Gastrocnemius medialis (tissue), 4 donors: ENCODE results near the gene PIWIL1.

Experiments
- POLR2A ChIP-seq, 2 donors: fragments of 450-650 bp; IDR thresholded peaks; one replicate each; pipeline ENCODE4 v1.6.1; 2017; ENCODE audit warnings: antibody characterized with exemption in 2 of 2, mild to moderate bottlenecking in 2 of 2, moderate library complexity in 2 of 2
- TF ChIP-seq, protein P1 (sequence below), 5 experiments: fragments of 450-650 bp in 3 of 5; fragments of 200-600 bp in 2 of 5; sonication (generic) in 2 of 5; IDR thresholded peaks in 4 of 5; conservative IDR thresholded peaks in 1 of 5; 1 replicate in 4 of 5; 2 replicates in 1 of 5; pipeline ENCODE4 v1.5.1; 2016 to 2019; ENCODE audit warnings: antibody characterized with exemption in 5 of 5, mild to moderate bottlenecking in 3 of 5, moderate library complexity in 3 of 5

DNA sequence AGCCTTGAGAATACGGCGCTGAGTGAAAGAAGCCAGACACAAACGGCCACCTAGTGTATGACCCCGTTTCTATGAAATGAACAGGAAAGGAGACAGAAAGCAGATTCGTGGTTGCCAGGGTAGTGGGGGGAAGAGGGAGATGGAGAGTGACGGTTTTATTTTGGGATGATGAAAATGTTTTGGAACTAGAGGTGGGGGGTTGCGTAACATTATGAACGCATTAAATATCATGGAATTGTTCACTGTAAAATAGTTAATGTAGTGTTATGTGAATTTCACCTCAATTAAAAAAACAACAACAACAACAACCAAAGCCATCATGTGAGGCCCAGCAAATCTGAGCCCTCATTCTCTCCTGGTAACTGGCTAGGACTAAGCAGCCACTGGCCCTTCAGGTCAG, 3.3 kb upstream of the PIWIL1 start:
- TF ChIP-seq POLR2A (IDR thresholded peaks at IDR 0.05), result no peak
- TF ChIP-seq, protein P1, sequence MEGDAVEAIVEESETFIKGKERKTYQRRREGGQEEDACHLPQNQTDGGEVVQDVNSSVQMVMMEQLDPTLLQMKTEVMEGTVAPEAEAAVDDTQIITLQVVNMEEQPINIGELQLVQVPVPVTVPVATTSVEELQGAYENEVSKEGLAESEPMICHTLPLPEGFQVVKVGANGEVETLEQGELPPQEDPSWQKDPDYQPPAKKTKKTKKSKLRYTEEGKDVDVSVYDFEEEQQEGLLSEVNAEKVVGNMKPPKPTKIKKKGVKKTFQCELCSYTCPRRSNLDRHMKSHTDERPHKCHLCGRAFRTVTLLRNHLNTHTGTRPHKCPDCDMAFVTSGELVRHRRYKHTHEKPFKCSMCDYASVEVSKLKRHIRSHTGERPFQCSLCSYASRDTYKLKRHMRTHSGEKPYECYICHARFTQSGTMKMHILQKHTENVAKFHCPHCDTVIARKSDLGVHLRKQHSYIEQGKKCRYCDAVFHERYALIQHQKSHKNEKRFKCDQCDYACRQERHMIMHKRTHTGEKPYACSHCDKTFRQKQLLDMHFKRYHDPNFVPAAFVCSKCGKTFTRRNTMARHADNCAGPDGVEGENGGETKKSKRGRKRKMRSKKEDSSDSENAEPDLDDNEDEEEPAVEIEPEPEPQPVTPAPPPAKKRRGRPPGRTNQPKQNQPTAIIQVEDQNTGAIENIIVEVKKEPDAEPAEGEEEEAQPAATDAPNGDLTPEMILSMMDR (IDR thresholded peaks at IDR 0.05 in 4 of 5, conservative IDR thresholded peaks at IDR 0.05 in 1 of 5), result no peak
